Hepatocyte (in vitro differentiated cells): ENCODE measurements around the gene TRIM69.

ENCODE experiments used
- CTCF ChIP-seq: fragments of 200-600 bp; sonication (generic); IDR thresholded peaks from 2 replicates; pipeline ENCODE4 v1.5.1; 2016; ENCODE audit warnings: antibody characterized with exemption, mild to moderate bottlenecking; ENCODE audit not compliant: poor library complexity
- EZH2 ChIP-seq: fragments of 200-600 bp; sonication (generic); IDR thresholded peaks from 2 replicates; pipeline ENCODE4 v1.6.1; 2016; ENCODE audit warnings: antibody characterized with exemption, mild to moderate bottlenecking, borderline replicate concordance
- EZH2phosphoT487 ChIP-seq: fragments of 200-600 bp; sonication (generic); IDR thresholded peaks from one replicate; pipeline ENCODE4 v1.6.1; 2018; ENCODE audit warnings: antibody characterized with exemption, mild to moderate bottlenecking, low read depth, moderate library complexity; ENCODE audit not compliant: unreplicated experiment, severe bottlenecking

GRCh38 chr15:44804298-44805046, 68.1 kb downstream of the TRIM69 start:
- TF ChIP-seq CTCF (no peak), EZH2 (no peak), EZH2phosphoT487 (no peak)
